ENCODE measurements around the gene RNASE7.
"Not testable (repeated sequence)": the region's sequence is repeated elsewhere in the genome, so short reads cannot be mapped to it uniquely, and the experiment has no call there.

RNASE7 gene

GRCh38 chr14:20999591-20999990 is 42.6 kb upstream of the RNASE7 start:
- no peaks in the 10 kb centered on the region for H3K9me3 ChIP-seq (ENCODE audit: low read length)
- H3K9me2 ChIP-seq (ENCODE audit: low read depth, low read length) = no peaks in the 10 kb centered on the region
- no peaks in the 10 kb centered on the region for H4K20me1 ChIP-seq (ENCODE audit: insufficient read depth, low read length)
- no peaks in the 10 kb centered on the region for H3K27me3 ChIP-seq (ENCODE audit: insufficient read depth, low read length)
- no peaks in the 10 kb centered on the region for H3K4me1 ChIP-seq (ENCODE audit: insufficient read depth, low read length, severe bottlenecking)
- H3K27ac ChIP-seq (ENCODE audit: low read depth, low read length, poor library complexity, severe bottlenecking) = no peak overlapping the region
- H3K9ac ChIP-seq (ENCODE audit: low read length) = no peak overlapping the region
- no peak overlapping the region for H2AFZ ChIP-seq (ENCODE audit: low read length)
- no peaks in the 10 kb centered on the region for H3K79me2 ChIP-seq (ENCODE audit: insufficient read depth, low read length)
- no peak for TF ChIP-seq EZH2 (IDR thresholded peaks at IDR 0.05; ENCODE audit: borderline replicate concordance, low read length)
- no peak overlapping the region for H3K4me3 ChIP-seq (ENCODE audit: low read depth, low read length, poor library complexity, severe bottlenecking)
- H3F3A ChIP-seq (ENCODE audit: insufficient read depth, low read length) = no peaks in the 10 kb centered on the region
- H3K4me2 ChIP-seq (ENCODE audit: low read length) = no peak overlapping the region
- H3K36me3 ChIP-seq (ENCODE audit: insufficient read depth, low read length) = peaks cover 32% of the 10 kb centered on the region

- Histone ChIP-seq H3K27me3 (ENCODE audit: insufficient read depth, low read length) (no peaks in the 10 kb centered on the region), H3K9me3 (ENCODE audit: low read length) (no peaks in the 10 kb centered on the region), H3K36me3 (ENCODE audit: insufficient read depth, low read length) (peaks cover 16% of the 10 kb centered on the region), H4K20me1 (ENCODE audit: insufficient read depth, low read length) (no peaks in the 10 kb centered on the region), H2AFZ (ENCODE audit: low read length) (no peak overlapping the region), H3K4me2 (ENCODE audit: low read length) (no peak overlapping the region), H3K9me2 (ENCODE audit: low read depth, low read length) (no peaks in the 10 kb centered on the region), H3F3A (ENCODE audit: insufficient read depth, low read length) (no peaks in the 10 kb centered on the region), H3K79me2 (ENCODE audit: insufficient read depth, low read length) (no peaks in the 10 kb centered on the region), H3K27ac (ENCODE audit: low read depth, low read length, poor library complexity, severe bottlenecking) (no peak overlapping the region), H3K4me3 (ENCODE audit: low read depth, low read length, poor library complexity, severe bottlenecking) (no peak overlapping the region), H3K9ac (ENCODE audit: low read length) (no peak overlapping the region), H3K4me1 (ENCODE audit: insufficient read depth, low read length, severe bottlenecking) (no peaks in the 10 kb centered on the region)
- TF ChIP-seq EZH2 (IDR thresholded peaks at IDR 0.05; ENCODE audit: borderline replicate concordance, low read length) (no peak), CTCF (IDR thresholded peaks at IDR 0.05; ENCODE audit: low read length) (no peak)
Measured at GRCh38 chr14:21001218-21001617, 40.9 kb upstream of the RNASE7 start.

GRCh38 chr14:21003788-21004346 is 38.3 kb upstream of the RNASE7 start:
- Histone ChIP-seq H3K9me2 (ENCODE audit: low read depth, low read length) (no peaks in the 10 kb centered on the region), H3F3A (ENCODE audit: insufficient read depth, low read length) (no peaks in the 10 kb centered on the region), H3K36me3 (ENCODE audit: insufficient read depth, low read length) (no peaks in the 10 kb centered on the region), H3K9ac (ENCODE audit: low read length) (no peak overlapping the region), H3K27ac (ENCODE audit: low read depth, low read length, poor library complexity, severe bottlenecking) (no peak overlapping the region), H3K4me1 (ENCODE audit: insufficient read depth, low read length, severe bottlenecking) (no peaks in the 10 kb centered on the region), H3K79me2 (ENCODE audit: insufficient read depth, low read length) (no peaks in the 10 kb centered on the region), H4K20me1 (ENCODE audit: insufficient read depth, low read length) (no peaks in the 10 kb centered on the region), H3K27me3 (ENCODE audit: insufficient read depth, low read length) (no peaks in the 10 kb centered on the region), H2AFZ (ENCODE audit: low read length) (no peak overlapping the region), H3K9me3 (ENCODE audit: low read length) (no peaks in the 10 kb centered on the region), H3K4me3 (ENCODE audit: low read depth, low read length, poor library complexity, severe bottlenecking) (no peak overlapping the region), H3K4me2 (ENCODE audit: low read length) (no peak overlapping the region)
- no peak for TF ChIP-seq CTCF (IDR thresholded peaks at IDR 0.05; ENCODE audit: low read length)
- no peak for TF ChIP-seq EZH2 (IDR thresholded peaks at IDR 0.05; ENCODE audit: borderline replicate concordance, low read length)

GRCh38 chr14:21009721-21010120 is 32.4 kb upstream of the RNASE7 start:
- H3K9ac ChIP-seq (ENCODE audit: low read length); H3K79me2 ChIP-seq (ENCODE audit: insufficient read depth, low read length); H3K4me1 ChIP-seq (ENCODE audit: insufficient read depth, low read length, severe bottlenecking); H3K9me3 ChIP-seq (ENCODE audit: low read length); H4K20me1 ChIP-seq (ENCODE audit: insufficient read depth, low read length); H3K4me3 ChIP-seq (ENCODE audit: low read depth, low read length, poor library complexity, severe bottlenecking); H3K27me3 ChIP-seq (ENCODE audit: insufficient read depth, low read length); H3F3A ChIP-seq (ENCODE audit: insufficient read depth, low read length); H3K36me3 ChIP-seq (ENCODE audit: insufficient read depth, low read length); H3K27ac ChIP-seq (ENCODE audit: low read depth, low read length, poor library complexity, severe bottlenecking); H3K9me2 ChIP-seq (ENCODE audit: low read depth, low read length); H2AFZ ChIP-seq (ENCODE audit: low read length); H3K4me2 ChIP-seq (ENCODE audit: low read length): not testable (repeated sequence)
